ENCODE data around the gene PTX3. TPM values are rescaled to one million over a fixed set of nuclear protein-coding genes. Genes with fewer than 3 reads are reported as not detected.

Gene PTX3
- total and polyA plus RNA-seq, 2 of the 13 experiments (the other 11 are each of a cell fraction or from before 2014, with no cell fraction given), result not detected

DNA sequence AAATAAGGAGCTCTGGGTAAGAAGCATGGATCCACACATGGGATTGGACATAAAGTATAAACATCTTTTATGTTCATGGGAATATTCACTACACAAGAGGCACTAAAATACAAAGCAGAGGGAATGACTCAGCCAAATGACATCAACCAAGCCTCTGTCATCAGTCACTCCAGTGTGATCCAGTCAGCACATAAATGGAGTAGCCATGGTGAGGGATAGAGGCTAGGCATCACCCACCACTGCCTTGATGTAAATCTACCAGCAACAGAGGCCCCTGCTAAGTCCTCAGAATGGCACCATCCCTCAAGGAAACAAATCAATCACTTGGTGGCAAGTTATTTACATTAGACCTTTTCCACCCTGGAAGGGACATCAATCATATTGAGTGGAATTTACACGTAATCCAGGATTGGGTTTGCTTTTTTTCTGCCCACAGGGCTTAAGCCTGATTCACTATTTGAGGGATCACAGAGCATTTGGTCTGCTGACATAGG lies 39.3 kb downstream of the PTX3 start:
- H3K36me3 ChIP-seq (replicated peaks in 1 of 2; ENCODE audit: control insufficient read depth in 1 of 2, insufficient read depth in 2 of 2, low read length in 2 of 2), result no peaks in the 10 kb centered on the region
- TF ChIP-seq, protein P1, sequence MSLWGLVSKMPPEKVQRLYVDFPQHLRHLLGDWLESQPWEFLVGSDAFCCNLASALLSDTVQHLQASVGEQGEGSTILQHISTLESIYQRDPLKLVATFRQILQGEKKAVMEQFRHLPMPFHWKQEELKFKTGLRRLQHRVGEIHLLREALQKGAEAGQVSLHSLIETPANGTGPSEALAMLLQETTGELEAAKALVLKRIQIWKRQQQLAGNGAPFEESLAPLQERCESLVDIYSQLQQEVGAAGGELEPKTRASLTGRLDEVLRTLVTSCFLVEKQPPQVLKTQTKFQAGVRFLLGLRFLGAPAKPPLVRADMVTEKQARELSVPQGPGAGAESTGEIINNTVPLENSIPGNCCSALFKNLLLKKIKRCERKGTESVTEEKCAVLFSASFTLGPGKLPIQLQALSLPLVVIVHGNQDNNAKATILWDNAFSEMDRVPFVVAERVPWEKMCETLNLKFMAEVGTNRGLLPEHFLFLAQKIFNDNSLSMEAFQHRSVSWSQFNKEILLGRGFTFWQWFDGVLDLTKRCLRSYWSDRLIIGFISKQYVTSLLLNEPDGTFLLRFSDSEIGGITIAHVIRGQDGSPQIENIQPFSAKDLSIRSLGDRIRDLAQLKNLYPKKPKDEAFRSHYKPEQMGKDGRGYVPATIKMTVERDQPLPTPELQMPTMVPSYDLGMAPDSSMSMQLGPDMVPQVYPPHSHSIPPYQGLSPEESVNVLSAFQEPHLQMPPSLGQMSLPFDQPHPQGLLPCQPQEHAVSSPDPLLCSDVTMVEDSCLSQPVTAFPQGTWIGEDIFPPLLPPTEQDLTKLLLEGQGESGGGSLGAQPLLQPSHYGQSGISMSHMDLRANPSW (CRISPR knock-in tag; IDR thresholded peaks at IDR 0.05; ENCODE audit: borderline replicate concordance), result no peak
- TF ChIP-seq ZNF10 (CRISPR knock-in tag; IDR thresholded peaks at IDR 0.05; ENCODE audit: borderline replicate concordance, low read depth) (no peak), ATM (IDR thresholded peaks at IDR 0.05; ENCODE audit: borderline replicate concordance) (no peak), ZFAT (CRISPR knock-in tag; conservative IDR thresholded peaks at IDR 0.05) (no peak), TOE1 (CRISPR knock-in tag; IDR thresholded peaks at IDR 0.05) (no peak), HOXA5 (CRISPR knock-in tag; IDR thresholded peaks at IDR 0.05) (no peak), FIP1L1 (IDR thresholded peaks at IDR 0.05; ENCODE audit: borderline replicate concordance, insufficient read depth, low read depth, low read length) (no peak), PHF5A (CRISPR knock-in tag; IDR thresholded peaks at IDR 0.05; ENCODE audit: low read depth, unreplicated experiment) (no peak), ZNF720 (CRISPR knock-in tag; IDR thresholded peaks at IDR 0.05) (no peak), SRSF9 (IDR thresholded peaks at IDR 0.05; ENCODE audit: borderline replicate concordance, insufficient read depth, low read depth, low read length, poor library complexity, severe bottlenecking) (no peak), FOXM1 (CRISPR knock-in tag; IDR thresholded peaks at IDR 0.05) (no peak)
- TF ChIP-seq, protein P2, sequence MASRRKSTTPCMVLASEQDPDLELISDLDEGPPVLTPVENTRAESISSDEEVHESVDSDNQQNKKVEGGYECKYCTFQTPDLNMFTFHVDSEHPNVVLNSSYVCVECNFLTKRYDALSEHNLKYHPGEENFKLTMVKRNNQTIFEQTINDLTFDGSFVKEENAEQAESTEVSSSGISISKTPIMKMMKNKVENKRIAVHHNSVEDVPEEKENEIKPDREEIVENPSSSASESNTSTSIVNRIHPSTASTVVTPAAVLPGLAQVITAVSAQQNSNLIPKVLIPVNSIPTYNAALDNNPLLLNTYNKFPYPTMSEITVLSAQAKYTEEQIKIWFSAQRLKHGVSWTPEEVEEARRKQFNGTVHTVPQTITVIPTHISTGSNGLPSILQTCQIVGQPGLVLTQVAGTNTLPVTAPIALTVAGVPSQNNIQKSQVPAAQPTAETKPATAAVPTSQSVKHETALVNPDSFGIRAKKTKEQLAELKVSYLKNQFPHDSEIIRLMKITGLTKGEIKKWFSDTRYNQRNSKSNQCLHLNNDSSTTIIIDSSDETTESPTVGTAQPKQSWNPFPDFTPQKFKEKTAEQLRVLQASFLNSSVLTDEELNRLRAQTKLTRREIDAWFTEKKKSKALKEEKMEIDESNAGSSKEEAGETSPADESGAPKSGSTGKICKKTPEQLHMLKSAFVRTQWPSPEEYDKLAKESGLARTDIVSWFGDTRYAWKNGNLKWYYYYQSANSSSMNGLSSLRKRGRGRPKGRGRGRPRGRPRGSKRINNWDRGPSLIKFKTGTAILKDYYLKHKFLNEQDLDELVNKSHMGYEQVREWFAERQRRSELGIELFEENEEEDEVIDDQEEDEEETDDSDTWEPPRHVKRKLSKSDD (CRISPR knock-in tag; IDR thresholded peaks at IDR 0.05; ENCODE audit: low read depth), result no peak
- FAIRE-seq, result no peak
- no peak overlapping the region for H3K4me3 ChIP-seq (replicated peaks in 1 of 3; ENCODE audit: insufficient read depth in 1 of 3, low read depth in 2 of 3, low read length in 3 of 3)
- intact Hi-C loops (cut with micrococcal nuclease; ENCODE audit: unreplicated experiment) (no loop called here), in situ Hi-C loops (cut with HindIII; ENCODE audit: extremely low pct_ligation_motif_present, low pct_unique_long_range_greater_than_20kb) (no loop called here)
- H3K79me2 ChIP-seq (ENCODE audit: insufficient read depth, low read length), result no peaks in the 10 kb centered on the region
- WGBS (ENCODE audit: low lambda C conversion rate), result 0% methylated on average over 1 of the region's 1 CpG
- H4K20me1 ChIP-seq (ENCODE audit: insufficient read depth, low read length), result no peaks in the 10 kb centered on the region
- ChIA-PET POLR2A (no interaction called here), CTCF (ENCODE audit: low intra/inter-chr PET ratio, low total read pairs) (no interaction called here)
- DNase-seq (ENCODE audit: low spot score), result no peak
- no peak for ATAC-seq
- H3K9ac ChIP-seq (ENCODE audit: insufficient read depth, low read depth, low read length), result no peak overlapping the region
- no peaks in the 10 kb centered on the region; a peak in 1 of 5 replicates for H3K27me3 ChIP-seq (ENCODE audit: control insufficient read depth in 1 of 2, insufficient read depth in 2 of 2, low read length in 2 of 2)
- no peak overlapping the region for H3K4me2 ChIP-seq (ENCODE audit: low read depth, low read length)
- no peak overlapping the region for H2AFZ ChIP-seq (ENCODE audit: low read length)
- BruUV-seq (replicated peaks), result no TSS peak
- H3K9me3 ChIP-seq (ENCODE audit: low read length), result no peaks in the 10 kb centered on the region
- H3K4me1 ChIP-seq (ENCODE audit: insufficient read depth, low read length), result no peaks in the 10 kb centered on the region
- H3K27ac ChIP-seq (ENCODE audit: extremely low read length, insufficient read depth, low read length), result no peak overlapping the region
